Muscle layer of colon (tissue), 2 donors: Measurements from ENCODE around the gene DNAAF9.

ENCODE experiments used
- H3K27ac ChIP-seq: one replicate; pipeline ENCODE4 v1.7.0; 2013; ENCODE audit warnings: low read depth, mild to moderate bottlenecking, low read length, moderate library complexity
- H3K27me3 ChIP-seq, 2 donors: one replicate each; pipeline ENCODE4 v1.7.0; 2013; ENCODE audit warnings: low read length in 2 of 2, mild to moderate bottlenecking in 2 of 2; ENCODE audit not compliant: insufficient read depth in 2 of 2, control insufficient read depth in 1 of 2
- H3K36me3 ChIP-seq: one replicate; pipeline ENCODE4 v1.7.0; 2013; ENCODE audit warnings: mild to moderate bottlenecking, low read length; ENCODE audit not compliant: insufficient read depth
- H3K4me1 ChIP-seq: one replicate; pipeline ENCODE4 v1.7.0; 2013; ENCODE audit warnings: mild to moderate bottlenecking, low read length; ENCODE audit not compliant: insufficient read depth
- H3K4me3 ChIP-seq, 2 donors: one replicate each; pipeline ENCODE4 v1.7.0; 2013; ENCODE audit warnings: low read length in 2 of 2, low read depth in 1 of 2, mild to moderate bottlenecking in 1 of 2, moderate library complexity in 1 of 2
- H3K9ac ChIP-seq: one replicate; pipeline ENCODE4 v1.7.0; 2013; ENCODE audit warnings: low read length
- H3K9me3 ChIP-seq: one replicate; pipeline ENCODE4 v1.7.0; 2013; ENCODE audit warnings: mild to moderate bottlenecking, low read length
- donor health status: abdominal sarcoma.
- donor health status: Adenocarcinoma of cecum.

Gene DNAAF9

DNA sequence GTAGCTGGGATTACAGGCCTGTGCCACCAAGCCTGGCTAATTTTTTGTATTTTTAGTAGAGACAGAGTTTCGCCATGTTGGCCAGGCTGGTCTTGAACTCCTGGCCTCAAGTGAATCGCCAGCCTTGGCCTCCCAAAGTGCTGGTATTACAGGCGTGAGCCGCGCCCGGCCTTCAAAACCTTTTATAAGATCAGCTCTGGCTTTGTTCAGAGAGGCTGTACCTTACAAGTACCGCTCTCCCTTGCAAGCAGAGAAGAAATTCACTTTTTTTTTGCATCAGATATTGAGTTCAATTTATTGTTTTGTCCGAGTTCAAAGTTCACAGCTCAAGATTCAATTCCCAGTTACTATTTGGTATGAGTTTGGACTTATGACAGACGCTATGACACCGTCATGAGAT is 1.9 kb upstream of the DNAAF9 start:
- H3K9me3 ChIP-seq: no peaks in the 10 kb centered on the region
- no peaks in the 10 kb centered on the region for H3K36me3 ChIP-seq
- H3K4me1 ChIP-seq: peaks cover 12% of the 10 kb centered on the region
- H3K27ac ChIP-seq: no peak overlapping the region
- no peak overlapping the region for H3K9ac ChIP-seq
- H3K27me3 ChIP-seq: no peaks in the 10 kb centered on the region
- H3K4me3 ChIP-seq: no peak overlapping the region

DNA sequence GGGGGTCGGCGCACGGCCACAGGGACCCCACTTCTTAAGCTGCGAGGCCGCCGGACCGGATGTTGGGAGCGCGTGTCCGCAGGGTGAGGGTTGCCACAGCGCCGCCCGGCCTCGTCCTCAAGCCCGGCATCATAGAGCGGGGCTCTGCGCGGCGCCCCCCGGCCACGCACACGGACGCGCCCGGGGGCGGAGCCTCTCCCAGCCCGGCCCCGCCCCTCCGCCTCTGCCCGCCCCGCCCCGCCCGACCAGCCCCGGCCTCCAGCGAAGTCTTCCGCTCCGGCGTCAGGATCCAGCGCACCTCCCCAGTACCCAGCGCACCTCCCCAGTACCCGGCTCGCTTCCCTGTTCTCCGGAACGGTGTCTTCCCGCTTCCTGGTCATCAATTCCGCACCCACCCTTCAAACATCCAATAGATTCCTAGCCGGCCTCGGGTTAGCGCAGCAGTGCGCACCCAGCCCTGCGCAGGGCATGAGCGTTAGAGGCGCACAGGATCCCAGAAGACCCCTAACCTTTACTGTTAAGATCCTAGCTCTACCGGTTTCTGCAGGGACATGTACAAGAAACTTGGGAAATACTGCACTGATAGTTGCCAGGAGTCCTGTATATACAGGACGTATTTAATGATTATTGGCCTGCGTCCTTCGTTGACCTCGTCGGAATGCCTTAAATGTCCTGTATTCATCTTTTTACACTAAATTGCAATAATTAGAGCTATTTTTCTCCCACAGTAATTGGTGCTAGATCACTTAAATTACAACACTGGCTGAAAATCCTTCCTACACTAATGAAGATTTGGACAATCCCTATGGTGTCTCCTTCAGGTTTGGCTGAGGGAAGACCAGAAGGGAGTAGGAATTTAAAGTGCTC is 535 bp upstream of the DNAAF9 start:
- peak overlapping the region; percentile 86 to 92 for H3K4me3 ChIP-seq
- peaks cover 12% of the 10 kb centered on the region for H3K4me1 ChIP-seq
- peak overlapping the region; percentile 98 for H3K27ac ChIP-seq
- no peaks in the 10 kb centered on the region for H3K9me3 ChIP-seq
- no peaks in the 10 kb centered on the region for H3K36me3 ChIP-seq
- peak overlapping the region; percentile 45 for H3K9ac ChIP-seq
- no peaks in the 10 kb centered on the region for H3K27me3 ChIP-seq

DNA sequence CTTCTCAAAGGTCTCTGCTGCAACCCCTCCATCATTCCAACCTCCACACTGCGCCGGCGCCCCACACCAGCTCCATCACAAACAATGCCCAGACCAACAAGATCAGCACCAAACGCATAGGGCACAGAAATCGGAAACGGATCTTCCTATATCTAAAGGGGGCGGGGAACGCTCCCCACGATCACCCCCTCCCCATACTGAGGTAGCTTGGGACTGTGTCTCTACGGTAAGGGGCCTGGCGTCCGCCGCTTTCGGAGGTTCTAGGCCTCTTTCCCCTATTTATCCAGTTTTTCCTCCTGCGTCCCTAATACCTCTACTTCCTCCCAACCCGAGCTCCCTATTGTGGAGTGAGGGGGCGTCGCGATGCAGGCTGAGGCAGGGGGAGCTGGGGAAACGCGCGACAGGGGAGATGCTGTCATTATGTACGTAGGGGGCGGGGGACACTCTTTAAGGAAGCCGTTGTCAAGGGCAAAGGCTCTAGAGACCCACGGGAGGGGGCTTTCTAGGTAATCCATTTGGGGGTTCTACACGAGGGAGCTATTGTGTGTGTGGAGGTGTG is 909 bp downstream of the DNAAF9 start:
- Histone ChIP-seq H3K27ac (peak overlapping the region; percentile 83), H3K4me3 (peak overlapping the region; percentile 89 to 92), H3K36me3 (no peaks in the 10 kb centered on the region), H3K27me3 (no peaks in the 10 kb centered on the region), H3K9me3 (no peaks in the 10 kb centered on the region), H3K4me1 (peaks cover 12% of the 10 kb centered on the region), H3K9ac (peak overlapping the region; percentile 86)

DNA sequence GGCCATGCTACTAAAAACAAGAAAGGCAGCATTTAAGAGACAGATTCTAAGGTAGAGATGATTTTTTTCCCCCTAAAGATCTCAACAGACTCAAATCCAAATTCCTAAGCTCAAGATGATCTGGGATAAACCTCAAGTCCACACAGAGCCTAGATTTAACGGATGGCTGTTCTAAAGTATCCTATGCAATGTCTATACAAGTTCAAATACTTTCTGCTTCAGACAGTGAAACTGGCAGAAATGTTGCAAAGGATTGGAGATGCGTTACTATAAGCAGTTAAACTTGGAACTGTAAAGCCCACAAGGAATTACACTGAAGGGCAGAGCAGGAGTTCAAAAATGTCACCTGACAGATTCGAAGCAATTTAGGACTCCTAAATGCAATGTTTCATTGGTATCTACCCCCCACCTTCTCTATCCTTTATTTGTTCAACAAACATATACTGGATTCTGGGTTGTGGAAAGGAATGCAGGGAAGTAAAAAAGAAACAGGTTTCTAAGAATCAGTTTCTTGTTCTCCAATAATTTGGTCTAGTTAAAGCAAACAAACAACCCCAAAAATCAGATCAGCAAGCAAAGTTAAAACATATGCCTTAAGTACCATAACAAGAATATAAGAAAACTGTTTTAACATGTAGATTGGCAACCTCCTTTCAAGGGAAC is 1.6 kb downstream of the DNAAF9 start:
- no peak overlapping the region for H3K9ac ChIP-seq
- H3K9me3 ChIP-seq: no peaks in the 10 kb centered on the region
- peak overlapping the region in 1 of 2 donors; percentile 89 for H3K4me3 ChIP-seq
- peaks cover 15% of the 10 kb centered on the region for H3K4me1 ChIP-seq
- no peaks in the 10 kb centered on the region for H3K27me3 ChIP-seq
- H3K36me3 ChIP-seq: no peaks in the 10 kb centered on the region
- peak overlapping the region; percentile 83 for H3K27ac ChIP-seq

DNA sequence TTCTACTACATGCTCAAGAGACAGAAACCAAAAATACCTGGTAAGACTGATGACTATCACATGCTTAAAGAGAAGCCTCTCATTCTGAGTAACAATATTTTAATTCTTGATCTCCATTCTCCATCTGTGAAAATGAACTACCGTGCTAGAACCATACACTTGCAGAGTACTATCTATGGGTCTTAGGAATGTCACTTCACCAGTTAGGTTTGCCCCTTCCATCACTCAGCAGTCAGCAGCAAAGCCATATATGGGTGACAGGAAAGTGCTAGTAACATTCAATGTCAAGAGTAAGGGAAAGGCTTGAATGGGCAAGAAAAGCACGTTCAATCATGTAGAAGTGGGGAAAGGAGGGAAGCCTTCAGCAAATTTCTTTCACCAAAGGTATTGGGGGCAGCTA is 2.3 kb downstream of the DNAAF9 start:
- Histone ChIP-seq H3K4me3 (peak overlapping the region in 1 of 2 donors; percentile 89), H3K27me3 (no peaks in the 10 kb centered on the region), H3K9me3 (no peaks in the 10 kb centered on the region), H3K4me1 (peaks cover 20% of the 10 kb centered on the region), H3K36me3 (no peaks in the 10 kb centered on the region), H3K9ac (no peak overlapping the region), H3K27ac (no peak overlapping the region)

DNA sequence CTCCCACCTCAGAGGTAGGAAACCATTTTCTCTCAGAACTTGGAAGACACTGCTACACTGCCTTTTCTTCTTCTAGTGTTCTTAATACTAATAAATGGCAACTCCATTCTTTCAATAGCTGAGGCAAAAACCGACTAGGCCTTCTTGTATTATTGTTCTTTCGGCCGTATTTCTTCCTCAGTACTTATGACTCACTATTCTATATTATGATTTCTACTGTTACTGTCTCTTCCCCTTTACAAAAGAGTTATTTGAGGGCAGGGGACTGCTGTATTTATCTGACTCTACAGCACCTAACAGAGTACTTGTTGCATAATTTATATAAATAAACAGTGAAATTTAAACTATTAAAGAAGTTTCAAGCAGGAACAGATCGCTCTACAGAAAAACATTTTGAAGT is 3.1 kb downstream of the DNAAF9 start:
- H3K9ac ChIP-seq: no peak overlapping the region
- no peak overlapping the region for H3K27ac ChIP-seq
- peaks cover 27% of the 10 kb centered on the region for H3K4me1 ChIP-seq
- no peaks in the 10 kb centered on the region for H3K36me3 ChIP-seq
- no peak overlapping the region for H3K4me3 ChIP-seq
- no peaks in the 10 kb centered on the region for H3K9me3 ChIP-seq
- no peaks in the 10 kb centered on the region for H3K27me3 ChIP-seq

DNA sequence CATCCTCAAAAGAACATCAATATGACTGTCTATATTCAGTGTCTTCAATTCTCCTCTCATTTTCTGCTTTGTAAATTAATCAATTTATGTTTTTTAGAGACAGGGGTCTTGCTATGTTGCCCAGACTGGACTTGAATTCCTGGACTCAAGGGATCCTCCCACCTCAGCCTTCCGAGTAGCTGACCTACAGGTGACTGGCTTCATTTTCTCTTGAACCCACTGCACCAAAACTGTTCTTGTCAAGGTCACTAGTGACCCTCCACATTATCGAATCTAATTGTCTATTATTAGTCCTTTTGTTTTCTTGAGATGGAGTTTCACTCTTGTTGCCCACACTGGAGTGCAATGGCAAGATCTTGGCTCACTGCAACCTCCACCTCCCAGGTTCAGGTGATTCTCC is 3.7 kb downstream of the DNAAF9 start:
- H3K9ac ChIP-seq: no peak overlapping the region
- no peaks in the 10 kb centered on the region for H3K9me3 ChIP-seq
- H3K4me3 ChIP-seq: no peak overlapping the region
- no peak overlapping the region for H3K27ac ChIP-seq
- no peaks in the 10 kb centered on the region for H3K36me3 ChIP-seq
- no peaks in the 10 kb centered on the region for H3K27me3 ChIP-seq
- H3K4me1 ChIP-seq: peaks cover 30% of the 10 kb centered on the region

DNA sequence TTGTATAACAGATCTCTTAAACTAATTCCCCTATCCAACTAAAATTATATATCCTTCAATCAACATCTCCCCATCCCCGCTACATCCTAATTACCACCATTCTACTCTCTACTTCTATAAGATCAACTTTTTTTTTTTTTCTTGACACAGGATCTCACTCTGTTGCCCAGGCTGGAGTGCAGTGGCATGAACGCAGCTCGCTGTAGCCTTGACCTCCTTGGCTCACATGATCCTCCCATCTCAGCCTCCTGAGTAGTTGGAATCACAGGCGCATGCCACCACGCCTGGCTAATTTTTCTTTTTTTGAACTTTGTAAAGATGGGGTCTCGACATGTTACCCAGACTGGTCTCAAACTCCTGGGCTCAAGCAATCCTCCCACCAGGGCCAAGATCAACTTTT is 5.0 kb downstream of the DNAAF9 start:
- no peak overlapping the region for H3K27ac ChIP-seq
- H3K9me3 ChIP-seq: no peaks in the 10 kb centered on the region
- no peak overlapping the region for H3K9ac ChIP-seq
- no peaks in the 10 kb centered on the region for H3K36me3 ChIP-seq
- H3K4me3 ChIP-seq: no peak overlapping the region
- H3K4me1 ChIP-seq: peaks cover 38% of the 10 kb centered on the region
- no peaks in the 10 kb centered on the region for H3K27me3 ChIP-seq

DNA sequence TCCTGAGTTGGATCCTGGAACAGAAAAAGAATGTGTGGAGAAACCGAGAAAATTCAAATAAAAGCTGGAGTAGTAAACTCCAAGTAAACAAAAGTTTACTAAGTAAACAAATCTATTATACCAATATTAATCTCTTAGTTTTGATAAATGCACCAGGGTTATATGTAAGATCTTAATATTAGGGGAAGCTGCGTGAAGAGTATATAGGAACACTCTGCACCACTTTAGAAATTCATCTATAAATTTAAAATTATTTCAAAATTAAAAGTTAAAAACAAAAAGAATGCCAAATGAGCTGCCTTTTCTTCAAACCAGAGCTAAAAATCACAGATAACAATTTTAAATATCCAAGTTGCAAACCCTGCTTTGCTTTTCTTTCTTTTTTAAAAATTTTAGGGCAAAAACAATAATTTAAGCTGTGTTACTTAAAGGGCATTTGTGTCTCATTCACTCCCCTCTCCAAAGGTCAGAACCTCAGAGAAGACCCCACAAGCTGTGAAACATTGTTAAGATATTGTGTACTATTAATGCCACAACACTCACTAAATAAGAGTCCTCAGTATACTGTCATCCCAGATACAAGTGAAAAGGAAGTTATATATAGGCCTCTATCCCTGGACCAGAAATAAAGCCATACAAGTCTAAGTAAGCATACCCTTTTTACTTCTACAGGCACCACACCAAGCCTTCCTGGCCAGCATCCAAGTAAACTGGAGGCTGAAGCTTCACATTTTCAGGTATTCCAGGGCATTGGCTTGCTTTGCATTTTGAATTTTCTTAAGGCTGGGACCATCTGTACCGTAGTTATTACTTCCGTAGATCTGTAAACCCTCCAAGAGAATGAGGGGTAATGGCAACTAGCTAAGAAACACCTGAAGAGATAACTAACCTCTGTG is 7.0 kb downstream of the DNAAF9 start:
- Histone ChIP-seq H3K36me3 (no peaks in the 10 kb centered on the region), H3K9me3 (no peaks in the 10 kb centered on the region), H3K4me1 (peaks cover 29% of the 10 kb centered on the region), H3K9ac (no peak overlapping the region), H3K4me3 (no peak overlapping the region), H3K27me3 (no peaks in the 10 kb centered on the region), H3K27ac (peak overlapping the region; percentile 63)

DNA sequence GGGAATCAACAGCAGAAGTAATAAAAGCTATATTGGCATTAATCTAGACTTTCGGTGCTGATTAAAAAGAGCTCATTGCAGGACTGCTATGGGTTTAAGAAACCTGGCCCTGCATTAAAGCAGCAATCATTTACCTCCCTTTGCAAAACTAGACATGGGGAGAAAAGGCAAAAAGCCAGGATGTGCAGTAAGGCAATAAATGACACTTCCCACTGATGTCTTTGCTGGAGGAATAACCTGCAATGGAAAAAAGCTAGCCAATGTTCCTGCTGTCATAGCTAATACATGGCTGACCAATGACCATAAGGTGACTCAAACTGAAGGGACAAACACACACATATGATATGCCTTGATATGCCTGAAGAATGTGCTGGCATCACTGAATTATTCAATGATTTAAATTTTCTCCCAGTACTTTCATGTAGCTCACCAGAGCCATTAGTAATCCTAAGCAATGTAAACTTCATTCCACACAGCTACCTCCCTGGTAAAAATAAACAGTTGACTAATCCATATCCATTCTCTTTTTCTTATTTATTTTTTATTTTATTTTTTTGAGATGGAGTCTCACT is 8.7 kb downstream of the DNAAF9 start:
- Histone ChIP-seq H3K27me3 (no peaks in the 10 kb centered on the region), H3K4me1 (peaks cover 34% of the 10 kb centered on the region), H3K36me3 (no peaks in the 10 kb centered on the region), H3K4me3 (no peak overlapping the region), H3K9ac (no peak overlapping the region), H3K27ac (no peak overlapping the region), H3K9me3 (no peaks in the 10 kb centered on the region)

DNA sequence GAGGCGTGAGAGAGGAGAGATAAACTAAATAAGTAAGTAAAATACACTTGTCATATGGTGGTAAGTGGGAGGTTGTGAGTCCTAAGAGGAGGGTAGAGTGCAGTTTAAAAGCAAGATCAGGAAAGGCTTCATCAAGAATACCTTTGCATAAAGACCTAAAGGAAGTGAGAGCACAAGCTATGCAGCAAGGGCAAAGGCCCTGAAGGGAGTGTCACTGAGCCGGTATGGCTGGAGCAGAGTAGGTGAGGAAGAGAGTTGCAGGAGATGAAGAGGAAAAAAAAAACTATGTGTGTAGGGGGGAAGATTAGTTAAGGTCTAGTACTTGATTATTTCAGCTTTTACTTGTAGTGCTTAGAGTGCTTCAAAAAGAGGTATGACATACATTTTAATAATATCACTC is 11.0 kb downstream of the DNAAF9 start:
- no peak overlapping the region for H3K27ac ChIP-seq
- H3K9ac ChIP-seq: no peak overlapping the region
- H3K4me1 ChIP-seq: peaks cover 38% of the 10 kb centered on the region
- H3K9me3 ChIP-seq: no peaks in the 10 kb centered on the region
- no peaks in the 10 kb centered on the region for H3K36me3 ChIP-seq
- no peak overlapping the region for H3K4me3 ChIP-seq
- H3K27me3 ChIP-seq: no peaks in the 10 kb centered on the region
